ENCODE data around the gene IL18RAP.

GRCh38 chr2:102386867-102387541 is 36.0 kb upstream of the IL18RAP start:
- TF ChIP-seq POLR2A (IDR thresholded peaks at IDR 0.05) (no peak), CTCF (IDR thresholded peaks at IDR 0.05) (no peak)

Data from sigmoid colon (tissue), 3 donors.